ENCODE measurements around the gene MYBPC3.
"Not testable (repeated sequence)": the region's sequence is repeated elsewhere in the genome, so short reads cannot be mapped to it uniquely, and the experiment has no call there.

Gene MYBPC3

GRCh38 chr11:47338396-47339241 lies 13.9 kb downstream of the MYBPC3 start:
- DNase-seq (ENCODE audit: low read depth in 1 of 2, low spot score in 1 of 2): no peak

- no peak for DNase-seq (ENCODE audit: low read depth in 1 of 2, low spot score in 1 of 2)
Measured at GRCh38 chr11:47337229-47337924, 15.1 kb downstream of the MYBPC3 start.

DNA sequence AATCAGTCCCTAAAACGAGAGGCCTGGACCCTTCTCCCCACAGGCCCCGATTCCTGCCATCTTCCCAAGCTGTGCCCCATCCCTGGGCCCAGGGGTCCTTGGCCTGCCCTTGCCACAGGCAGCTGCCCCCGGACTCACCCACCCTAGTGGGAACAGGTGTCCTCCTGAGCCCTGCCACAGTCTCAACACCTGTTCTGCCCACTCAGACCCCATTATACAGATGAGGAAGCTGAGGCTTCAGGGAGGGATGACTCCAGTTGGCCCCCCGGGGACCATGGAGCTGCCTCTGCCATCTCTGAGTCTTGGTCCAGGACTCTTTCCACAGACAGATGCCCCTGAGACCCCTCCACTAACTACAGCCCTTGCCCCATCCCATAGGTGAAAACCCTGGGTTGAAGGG lies 15.9 kb downstream of the MYBPC3 start:
- DNase-seq (ENCODE audit: low read depth in 1 of 2, low spot score in 1 of 2): no peak

- no peak for DNase-seq (ENCODE audit: low read depth in 1 of 2, low spot score in 1 of 2)
Measured at GRCh38 chr11:47335733-47336132, 16.8 kb downstream of the MYBPC3 start.

DNA sequence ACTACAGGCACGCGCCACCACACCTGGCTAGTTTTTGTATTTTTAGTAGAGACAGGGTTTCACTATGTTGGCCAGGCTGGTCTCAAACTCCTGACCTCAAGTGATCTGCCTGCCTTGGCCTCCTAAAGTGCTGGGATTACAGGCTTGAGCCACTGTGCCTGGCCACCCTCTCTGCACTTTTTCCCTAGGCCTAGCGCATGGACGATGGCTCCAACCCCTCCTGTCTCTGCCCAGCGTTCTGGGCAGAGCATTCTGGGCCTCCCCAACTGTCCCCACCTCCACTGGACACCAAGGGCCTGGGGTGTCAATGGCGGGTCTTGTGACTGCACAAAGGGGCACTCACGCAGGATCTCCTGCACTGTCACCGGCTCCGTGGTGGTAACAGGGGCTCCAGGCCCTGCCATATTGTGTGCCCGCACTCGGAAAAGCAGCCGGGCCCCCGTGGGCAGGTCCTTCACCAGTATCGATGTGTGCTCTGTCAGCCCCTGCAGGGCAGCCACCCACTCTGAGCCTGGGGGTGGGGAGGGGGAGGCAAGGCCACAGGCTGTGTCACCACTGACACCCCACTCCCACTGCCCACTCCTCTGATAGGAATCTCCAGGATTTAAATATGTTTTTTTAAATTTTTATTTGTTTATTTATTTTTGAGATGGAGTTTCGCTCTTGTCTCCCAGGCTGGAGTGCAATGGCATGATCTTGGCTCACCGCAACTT lies 17.6 kb downstream of the MYBPC3 start:
- DNase-seq (ENCODE audit: low read depth in 1 of 2, low spot score in 1 of 2): not testable (repeated sequence)

GRCh38 chr11:47333886-47334443 lies 18.5 kb downstream of the MYBPC3 start:
- no peak for DNase-seq (ENCODE audit: low read depth in 1 of 2, low spot score in 1 of 2)

DNA sequence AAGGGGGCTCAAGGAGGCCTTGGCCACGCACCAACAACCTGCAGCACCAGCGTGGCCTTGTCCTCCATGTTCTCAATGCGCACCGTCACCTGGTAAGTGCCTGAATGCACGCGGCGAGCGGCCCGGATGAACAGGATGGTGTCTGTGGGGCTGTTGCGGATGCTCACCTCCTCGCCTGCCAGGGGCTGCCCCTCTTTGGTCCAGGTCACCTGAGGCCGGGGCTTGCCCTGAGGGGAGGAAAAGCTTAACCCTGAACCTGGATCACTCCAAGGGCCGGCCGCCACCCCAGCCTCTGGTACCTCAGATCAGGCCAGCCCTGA lies 19.0 kb downstream of the MYBPC3 start:
- DNase-seq (ENCODE audit: low read depth in 1 of 2, low spot score in 1 of 2): no peak

DNA sequence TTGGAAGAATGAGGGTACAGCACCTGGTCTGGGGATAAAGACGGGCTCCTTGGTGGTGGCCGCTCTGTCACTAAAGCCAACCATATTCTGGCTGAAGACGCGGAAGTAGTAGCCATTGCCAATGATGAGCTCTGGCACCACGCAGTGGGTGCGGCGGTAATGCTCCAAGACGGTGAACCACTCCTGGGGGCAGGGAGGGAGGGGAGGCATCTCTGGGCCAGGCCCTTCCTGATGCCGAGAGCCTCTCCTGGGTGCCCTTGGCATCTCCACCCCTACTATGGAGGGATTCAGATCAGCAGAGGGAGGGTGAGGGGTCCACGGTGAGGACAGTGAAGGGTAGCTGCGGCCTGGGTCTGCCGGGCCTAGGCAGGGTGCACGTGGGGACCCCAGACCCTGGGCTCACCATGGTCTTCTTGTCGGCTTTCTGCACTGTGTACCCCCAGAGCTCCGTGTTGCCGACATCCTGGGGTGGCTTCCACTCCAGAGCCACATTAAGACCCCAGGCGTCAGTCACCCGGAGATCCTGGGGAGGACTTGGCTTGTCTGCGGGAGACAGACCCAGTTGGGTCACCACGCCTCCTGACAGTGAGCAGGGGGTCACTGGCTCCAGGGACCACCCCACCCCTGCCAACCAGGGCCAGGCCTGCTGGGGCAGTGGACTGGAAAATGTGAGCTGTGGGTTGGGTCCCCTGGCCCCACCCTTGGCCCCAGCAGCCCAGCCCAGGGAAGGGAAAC lies 19.5 kb downstream of the MYBPC3 start:
- DNase-seq (ENCODE audit: low read depth in 1 of 2, low spot score in 1 of 2): no peak

GRCh38 chr11:47332303-47332711 lies 20.2 kb downstream of the MYBPC3 start:
- no peak for DNase-seq (ENCODE audit: low read depth in 1 of 2, low spot score in 1 of 2)

GRCh38 chr11:47331454-47332302 lies 20.8 kb downstream of the MYBPC3 start:
- DNase-seq (ENCODE audit: low read depth in 1 of 2, low spot score in 1 of 2): no peak

DNA sequence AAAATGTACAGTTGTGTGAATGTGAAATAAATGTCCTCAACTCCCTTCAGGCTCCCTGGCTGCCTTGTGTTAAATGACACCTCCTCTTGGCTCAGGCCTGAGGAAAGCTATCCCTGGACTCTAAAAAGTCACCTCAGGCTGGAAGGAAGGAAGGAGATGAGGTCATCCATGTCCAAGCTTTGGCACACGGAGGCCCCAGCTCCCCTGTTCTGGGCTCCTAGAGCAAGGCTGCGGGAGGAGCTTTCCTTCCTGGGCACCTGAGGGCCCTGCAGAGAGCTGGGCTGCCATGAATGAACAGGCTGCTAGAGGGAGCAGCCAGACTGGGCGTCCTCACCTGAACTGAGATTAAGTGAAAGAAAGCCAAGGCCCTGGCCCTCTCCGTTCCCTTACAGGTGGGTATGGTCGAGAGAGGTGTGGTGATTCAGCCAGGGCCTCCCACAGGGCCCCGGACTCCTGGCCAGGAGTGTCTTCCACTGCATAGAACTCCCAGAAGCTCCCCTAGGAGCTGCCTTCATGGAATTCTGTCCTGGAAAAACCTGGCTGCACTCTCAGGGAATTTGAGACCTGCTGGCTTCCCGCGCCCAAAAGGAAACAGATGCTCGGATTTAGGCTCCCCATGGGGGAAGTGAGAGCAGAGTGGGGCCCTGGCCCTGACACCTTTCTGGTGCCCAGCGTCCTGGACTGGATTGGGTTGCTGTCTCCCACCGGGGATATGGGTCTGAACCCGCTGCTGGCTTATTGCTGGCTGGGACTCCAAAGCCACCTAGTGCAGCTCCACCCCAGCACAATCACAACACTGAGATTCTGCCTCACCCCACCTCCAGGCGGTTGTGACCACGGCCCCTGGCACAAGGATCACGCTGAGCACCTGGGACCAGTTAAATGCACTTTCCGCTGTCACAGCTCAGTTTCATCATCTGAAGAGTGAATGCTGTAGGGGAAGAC lies 22.2 kb downstream of the MYBPC3 start:
- DNase-seq (ENCODE audit: low read depth in 1 of 2, low spot score in 1 of 2): no peak

DNA sequence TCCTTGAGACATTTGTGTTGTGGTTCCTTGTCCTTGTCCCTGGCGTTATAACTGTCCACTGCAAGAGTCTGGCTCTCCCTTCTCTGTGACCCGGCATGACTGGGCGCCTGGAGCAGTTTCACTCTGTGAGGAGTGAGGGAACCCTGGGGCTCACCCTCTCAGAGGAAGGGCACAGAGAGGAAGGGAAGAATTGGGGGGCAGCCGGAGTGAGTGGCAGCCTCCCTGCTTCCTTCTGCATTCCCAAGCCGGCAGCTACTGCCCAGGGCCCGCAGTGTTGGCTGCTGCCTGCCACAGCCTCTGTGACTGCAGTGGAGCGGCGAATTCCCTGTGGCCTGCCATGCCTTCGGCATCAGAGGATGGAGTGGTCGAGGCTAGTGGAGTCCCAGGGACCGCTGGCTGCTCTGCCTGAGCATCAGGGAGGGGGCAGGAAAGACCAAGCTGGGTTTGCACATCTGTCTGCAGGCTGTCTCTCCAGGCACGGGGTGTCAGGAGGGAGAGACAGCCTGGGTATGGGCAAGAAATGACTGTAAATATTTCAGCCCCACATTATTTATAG lies 23.0 kb downstream of the MYBPC3 start:
- DNase-seq (ENCODE audit: low read depth in 1 of 2, low spot score in 1 of 2): no peak

DNA sequence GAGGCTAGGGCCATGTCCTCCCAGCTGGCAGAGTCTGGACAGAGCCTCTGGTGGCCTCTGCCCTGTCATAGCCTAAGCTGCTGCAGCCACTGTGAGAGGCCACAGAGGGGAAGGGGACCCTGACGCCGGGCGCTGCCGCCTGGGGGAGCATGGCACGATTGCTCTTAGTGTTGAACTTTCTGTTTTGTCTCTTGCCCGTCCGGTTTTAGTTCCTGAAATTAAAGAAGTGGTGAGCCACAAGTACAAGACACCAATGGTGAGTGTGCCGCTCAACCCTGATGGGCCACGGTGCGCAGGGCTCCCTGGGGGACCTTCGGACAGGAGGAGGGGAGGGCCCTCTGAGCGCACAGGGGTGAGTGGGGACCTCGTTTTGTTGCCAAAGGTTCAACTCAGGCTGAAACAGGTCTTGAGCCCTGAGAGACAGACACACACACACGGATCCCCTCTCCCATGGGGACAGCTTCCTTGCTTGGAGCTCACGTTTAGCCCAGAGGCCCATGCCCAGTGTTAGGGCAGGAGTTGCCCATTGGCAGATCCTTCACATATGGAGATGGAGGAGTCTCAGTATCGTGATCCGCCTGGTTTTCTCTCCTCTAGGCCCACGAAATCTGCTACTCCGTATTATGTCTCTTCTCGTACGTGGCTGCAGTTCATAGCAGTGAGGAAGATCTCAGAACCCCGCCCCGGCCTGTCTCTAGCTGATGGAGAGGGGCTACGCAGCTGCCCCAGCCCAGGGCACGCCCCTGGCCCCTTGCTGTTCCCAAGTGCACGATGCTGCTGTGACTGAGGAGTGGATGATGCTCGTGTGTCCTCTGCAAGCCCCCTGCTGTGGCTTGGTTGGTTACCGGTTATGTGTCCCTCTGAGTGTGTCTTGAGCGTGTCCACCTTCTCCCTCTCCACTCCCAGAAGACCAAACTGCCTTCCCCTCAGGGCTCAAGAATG lies 23.8 kb downstream of the MYBPC3 start:
- DNase-seq (ENCODE audit: low read depth in 1 of 2, low spot score in 1 of 2): no peak

- DNase-seq (ENCODE audit: low read depth in 1 of 2, low spot score in 1 of 2): no peak
Measured at GRCh38 chr11:47327949-47328348, 24.6 kb downstream of the MYBPC3 start.

- no peak for DNase-seq (ENCODE audit: low read depth in 1 of 2, low spot score in 1 of 2)
Measured at GRCh38 chr11:47327025-47327424, 25.5 kb downstream of the MYBPC3 start.

- no peak for DNase-seq (ENCODE audit: low read depth in 1 of 2, low spot score in 1 of 2)
Measured at GRCh38 chr11:47326198-47326597, 26.3 kb downstream of the MYBPC3 start.

GRCh38 chr11:47325271-47326041 lies 27.0 kb downstream of the MYBPC3 start:
- no peak for DNase-seq (ENCODE audit: low read depth in 1 of 2, low spot score in 1 of 2)
